Large intestine (tissue), 3 donors: ENCODE measurements around the gene ZBTB49. TPM values are rescaled to one million over a fixed set of nuclear protein-coding genes. Genes with fewer than 3 reads are reported as not detected.

Experiments
- DNase-seq, 2 donors: peaks; one replicate each; pipeline versions ENCODE4 v3.0.0 to v3.0.0-alpha.2; 2013
- H3K27ac ChIP-seq: one replicate; pipeline ENCODE4 v1.5.1; 2013; ENCODE audit warnings: low read length
- H3K27me3 ChIP-seq: 2 replicates; pipeline ENCODE4 v1.6.1; 2013; ENCODE audit warnings: low read length; ENCODE audit not compliant: control insufficient read depth, insufficient read depth
- H3K36me3 ChIP-seq: 2 replicates; pipeline ENCODE4 v1.6.1; 2013; ENCODE audit warnings: low read length; ENCODE audit not compliant: control insufficient read depth, insufficient read depth
- H3K4me1 ChIP-seq: one replicate; pipeline ENCODE4 v1.6.1; 2013; ENCODE audit warnings: low read length; ENCODE audit not compliant: control insufficient read depth, insufficient read depth
- H3K4me3 ChIP-seq: one replicate; pipeline ENCODE4 v1.5.1; 2013; ENCODE audit warnings: low read length
- H3K9me3 ChIP-seq: one replicate; pipeline ENCODE4 v1.6.1; 2013; ENCODE audit warnings: mild to moderate bottlenecking, low read depth, low read length, moderate library complexity; ENCODE audit not compliant: control insufficient read depth
- WGBS: methylation state at CpG from one replicate; pipeline ENCODE4 v1.1.5; 2013; ENCODE audit warnings: low lambda C conversion rate; ENCODE audit not compliant: insufficient coverage; 5-methylcytosine and 5-hydroxymethylcytosine counted together
- polyA plus RNA-seq: library from polyadenylated mRNA; unstranded; fragments of 120-200 nt; gene quantifications from one replicate; pipeline ENCODE4 v1.2.1, GENCODE V29; 2013

Gene ZBTB49
- polyA plus RNA-seq, 1 donor: 5.9 TPM

DNA sequence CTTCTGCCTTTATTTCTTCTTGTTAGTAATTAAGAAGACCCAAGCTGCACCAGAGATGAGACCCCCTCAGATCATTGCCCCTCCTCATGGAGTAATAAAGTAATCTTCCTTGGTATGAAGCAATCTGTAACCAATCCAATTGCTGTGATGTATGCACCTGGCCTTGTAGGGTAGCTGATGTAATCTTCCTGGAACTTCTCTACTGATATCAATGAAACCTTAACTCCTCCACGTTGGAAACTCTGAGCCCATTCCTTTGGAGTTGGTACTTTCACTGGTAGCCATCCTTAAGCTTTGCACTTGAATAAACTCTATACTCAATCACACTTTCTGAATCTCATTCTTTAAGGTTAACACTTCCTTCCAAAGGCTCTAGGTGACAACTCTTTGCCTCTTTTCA is 65.3 kb downstream of the ZBTB49 start:
- no CpG with 5 or more reads among the region's 1 CpG for WGBS
- no peaks in the 10 kb centered on the region for H3K36me3 ChIP-seq
- no peak for DNase-seq
- H3K27ac ChIP-seq: no peak overlapping the region
- no peaks in the 10 kb centered on the region for H3K9me3 ChIP-seq
- no peak overlapping the region for H3K4me3 ChIP-seq
- H3K27me3 ChIP-seq: peaks cover 6% of the 10 kb centered on the region
- H3K4me1 ChIP-seq: no peaks in the 10 kb centered on the region

DNA sequence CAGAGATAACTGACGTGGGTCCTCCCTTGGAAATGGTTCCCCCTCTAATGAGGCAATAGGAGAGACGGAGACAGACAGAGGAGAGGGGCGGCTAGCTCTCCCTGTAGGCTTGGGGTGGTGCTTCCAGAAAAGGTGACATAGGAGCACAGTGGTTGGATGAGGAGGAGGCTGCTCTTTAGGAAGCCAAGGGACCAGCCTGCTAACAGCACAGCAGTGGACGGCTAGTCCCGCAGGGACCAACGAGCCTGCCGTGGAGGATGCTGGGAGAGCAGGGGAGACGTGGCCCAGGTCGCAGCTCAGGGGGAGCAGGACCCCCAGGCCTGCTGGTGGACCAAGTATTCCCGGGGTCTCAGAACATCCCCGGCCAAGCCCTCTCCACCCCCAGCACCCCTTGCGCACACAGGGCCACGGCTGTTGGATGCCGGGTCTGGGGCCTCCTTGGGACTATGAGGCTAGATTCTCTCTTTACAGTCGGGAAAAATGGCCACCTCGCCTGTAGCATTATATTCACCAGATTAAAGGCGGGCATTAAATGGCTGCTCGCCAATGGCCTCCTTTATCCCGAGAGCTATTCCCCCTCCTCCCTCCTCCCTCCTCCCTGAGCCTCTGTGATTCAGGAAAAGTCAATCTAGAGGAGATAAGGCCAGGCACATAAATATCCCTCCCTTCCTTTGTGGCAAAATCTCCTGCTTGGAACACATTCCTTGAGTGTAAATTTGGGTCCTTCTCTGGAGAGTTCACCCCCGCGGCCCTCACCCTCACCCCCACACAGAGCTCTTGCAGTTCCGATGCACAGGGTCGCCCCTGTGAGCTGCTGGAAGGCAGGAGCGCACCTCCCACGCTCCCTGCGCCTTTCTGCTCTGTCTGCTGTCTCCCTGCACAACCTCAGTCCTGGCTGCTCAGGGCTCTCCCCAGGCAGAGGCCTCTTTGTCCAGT is 66.3 kb downstream of the ZBTB49 start:
- Histone ChIP-seq H3K4me1 (no peaks in the 10 kb centered on the region), H3K27me3 (peaks cover 6% of the 10 kb centered on the region), H3K27ac (no peak overlapping the region), H3K9me3 (no peaks in the 10 kb centered on the region), H3K4me3 (no peak overlapping the region), H3K36me3 (no peaks in the 10 kb centered on the region)
- no peak for DNase-seq
- WGBS: no CpG with 5 or more reads among the region's 26 CpGs

DNA sequence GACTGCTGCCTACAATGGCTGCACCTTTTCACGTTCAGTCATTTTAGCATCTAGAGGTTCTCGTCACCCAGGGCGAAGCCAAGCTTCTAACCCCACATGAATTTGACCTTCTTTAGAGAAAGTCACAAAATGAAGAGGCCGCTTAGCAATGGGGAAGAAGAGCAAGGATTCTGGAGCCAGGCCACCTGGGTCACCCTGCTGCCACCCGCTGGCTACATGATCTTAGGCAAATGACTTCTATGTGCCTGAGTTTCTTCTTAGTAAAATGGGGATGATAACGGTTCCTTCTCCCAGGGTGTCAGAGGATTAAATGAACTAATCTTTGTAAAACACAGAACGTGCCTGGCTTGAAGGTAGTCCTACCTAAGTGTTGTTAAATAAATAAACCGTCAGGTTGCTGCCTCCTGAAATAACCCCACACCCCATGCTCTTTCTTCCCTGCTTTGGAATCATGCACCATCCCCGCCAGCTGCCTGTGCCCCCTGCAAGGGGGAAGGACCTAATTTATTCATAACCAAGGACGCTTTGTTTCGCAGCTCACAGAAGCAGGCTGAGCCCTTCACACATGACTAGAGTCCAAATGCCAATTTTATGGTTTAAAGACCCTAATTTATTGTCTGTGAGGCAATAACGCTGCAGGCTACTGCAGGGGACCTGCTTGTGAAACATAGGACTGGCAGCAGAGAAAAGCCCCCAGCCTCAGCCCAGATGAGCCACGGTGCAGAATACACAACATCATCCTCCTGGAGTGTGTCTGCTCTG is 68.2 kb downstream of the ZBTB49 start:
- Histone ChIP-seq H3K36me3 (no peaks in the 10 kb centered on the region), H3K4me1 (no peaks in the 10 kb centered on the region), H3K4me3 (no peak overlapping the region), H3K27me3 (peaks cover 6% of the 10 kb centered on the region), H3K27ac (no peak overlapping the region), H3K9me3 (no peaks in the 10 kb centered on the region)
- 100% methylated on average over 1 of the region's 13 CpGs for WGBS
- DNase-seq: no peak

DNA sequence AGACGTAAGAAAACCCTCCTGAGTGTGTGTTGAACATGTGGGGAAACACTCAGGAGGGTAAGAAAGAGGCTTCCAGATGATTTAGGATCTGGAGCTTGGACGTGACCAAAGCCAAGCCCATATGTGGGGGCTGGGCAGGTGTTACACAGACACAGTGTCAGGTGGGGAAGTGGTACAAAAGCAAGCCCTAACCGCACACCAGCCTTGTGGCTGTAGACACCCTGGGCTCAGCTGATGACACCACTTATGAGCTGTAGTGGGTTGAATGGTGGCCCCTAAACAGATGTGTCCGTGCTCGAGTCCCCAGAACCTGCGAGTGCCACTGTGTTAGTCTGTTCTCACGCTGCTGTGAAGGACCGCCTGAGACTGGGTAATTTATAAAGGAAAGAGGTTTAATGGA is 71.8 kb downstream of the ZBTB49 start:
- 100% methylated on average over 1 of the region's 8 CpGs for WGBS
- no peaks in the 10 kb centered on the region for H3K9me3 ChIP-seq

DNA sequence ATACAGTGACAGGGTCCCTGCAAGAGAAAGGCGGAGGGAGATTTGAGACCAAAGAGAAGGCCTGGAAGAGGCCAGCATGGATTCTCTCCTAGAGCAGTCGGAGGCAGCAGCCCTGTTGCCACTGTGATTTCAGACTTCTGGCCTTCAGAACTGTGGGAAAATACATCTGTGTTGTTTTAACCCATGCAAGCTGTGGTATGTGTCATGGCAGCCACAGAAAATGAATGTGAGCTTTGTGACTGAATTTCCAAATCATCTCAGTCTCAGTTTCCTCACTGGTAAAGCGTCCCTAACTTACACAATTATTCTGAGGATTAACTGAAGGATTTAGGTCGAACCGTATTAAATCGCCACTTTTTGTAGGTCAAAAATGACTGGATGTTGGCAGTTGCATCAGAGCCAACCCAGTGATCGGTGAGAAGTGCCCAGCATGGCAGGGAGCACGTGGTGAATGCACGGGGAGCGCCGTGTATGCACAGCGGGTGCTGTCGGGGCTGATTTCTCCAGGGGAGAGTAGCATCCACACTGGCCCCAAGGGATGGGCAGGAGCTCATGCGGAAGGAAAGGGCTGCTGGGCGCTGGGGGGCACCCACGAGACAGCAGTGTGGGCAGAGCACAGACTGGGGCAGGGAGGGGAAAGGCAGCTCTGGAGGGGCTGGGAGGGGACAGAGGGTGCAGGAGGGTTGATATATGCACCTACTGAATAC is 73.1 kb downstream of the ZBTB49 start:
- Histone ChIP-seq H3K4me3 (no peak overlapping the region), H3K27ac (no peak overlapping the region), H3K36me3 (no peaks in the 10 kb centered on the region), H3K27me3 (peaks cover 4% of the 10 kb centered on the region), H3K4me1 (no peaks in the 10 kb centered on the region), H3K9me3 (no peaks in the 10 kb centered on the region)
- no CpG with 5 or more reads among the region's 16 CpGs for WGBS
- no peak for DNase-seq

More for the DNA sequence above, 71.8 kb downstream of the ZBTB49 start:
- DNase-seq: no peak
- no peak overlapping the region for H3K27ac ChIP-seq
- H3K27me3 ChIP-seq: peaks cover 8% of the 10 kb centered on the region
- no peaks in the 10 kb centered on the region for H3K36me3 ChIP-seq
- H3K4me3 ChIP-seq: no peak overlapping the region
- H3K4me1 ChIP-seq: no peaks in the 10 kb centered on the region

DNA sequence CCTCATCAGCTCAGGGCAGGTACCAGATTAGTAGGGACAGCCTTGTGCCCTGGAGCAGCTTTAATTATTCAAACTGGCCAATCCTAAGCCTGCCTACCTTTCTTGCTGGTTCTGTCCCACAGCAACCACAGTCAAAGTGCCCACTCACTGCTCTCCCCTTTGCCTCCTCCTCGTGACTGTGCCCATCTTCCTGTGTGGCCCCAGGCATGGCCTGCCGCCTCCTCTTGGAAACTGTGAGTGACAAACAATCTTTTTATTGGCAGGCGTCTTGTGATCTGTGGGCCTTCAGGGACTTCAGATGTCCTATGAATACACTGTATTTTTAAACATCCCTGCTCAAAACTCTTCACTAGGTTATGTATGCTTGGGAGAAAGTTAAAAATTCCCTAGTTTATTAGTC is 74.0 kb downstream of the ZBTB49 start:
- H3K27me3 ChIP-seq: peaks cover 2% of the 10 kb centered on the region
- no peaks in the 10 kb centered on the region for H3K36me3 ChIP-seq
- WGBS: 80% methylated on average over 1 of the region's 3 CpGs
- H3K27ac ChIP-seq: no peak overlapping the region
- H3K4me3 ChIP-seq: no peak overlapping the region
- no peak for DNase-seq
- H3K9me3 ChIP-seq: no peaks in the 10 kb centered on the region
- no peaks in the 10 kb centered on the region for H3K4me1 ChIP-seq

DNA sequence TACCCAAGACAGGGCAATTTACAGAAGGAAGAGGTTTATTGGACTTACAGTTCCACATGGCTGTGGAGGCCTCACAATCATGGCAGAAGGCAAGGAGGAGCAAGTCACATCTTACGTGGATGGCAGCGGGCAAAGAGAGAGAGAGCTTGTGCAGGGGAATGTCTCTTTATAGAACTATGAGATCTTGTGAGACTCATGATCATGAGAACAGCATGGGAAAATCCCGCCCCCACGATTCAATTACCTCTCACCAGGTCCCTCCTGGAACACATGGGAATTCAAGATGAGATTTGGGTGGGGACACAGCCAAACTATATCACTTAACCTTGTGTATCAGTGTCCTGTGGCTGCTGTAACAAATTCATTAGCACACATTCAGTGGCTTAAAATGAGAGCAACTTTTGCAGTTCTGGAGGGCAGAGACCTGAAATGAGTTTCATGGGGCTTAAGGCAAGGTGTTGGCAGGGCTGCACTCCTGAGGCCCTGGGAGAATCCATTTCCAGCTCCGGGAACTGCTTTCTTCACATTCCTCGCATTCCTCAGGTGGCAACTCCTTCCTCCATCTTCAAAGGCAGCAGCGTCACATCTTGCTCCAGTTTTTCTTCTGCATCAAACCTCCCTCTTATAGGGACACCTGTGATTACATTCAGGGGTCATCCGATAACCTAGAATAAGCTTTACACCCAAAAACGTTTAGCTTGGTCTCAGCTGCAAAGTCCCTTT is 74.6 kb downstream of the ZBTB49 start:
- Histone ChIP-seq H3K4me3 (no peak overlapping the region), H3K4me1 (no peaks in the 10 kb centered on the region), H3K27ac (no peak overlapping the region), H3K9me3 (no peaks in the 10 kb centered on the region), H3K27me3 (peaks cover 2% of the 10 kb centered on the region), H3K36me3 (no peaks in the 10 kb centered on the region)
- WGBS: no CpG with 5 or more reads among the region's 9 CpGs
- DNase-seq: no peak

DNA sequence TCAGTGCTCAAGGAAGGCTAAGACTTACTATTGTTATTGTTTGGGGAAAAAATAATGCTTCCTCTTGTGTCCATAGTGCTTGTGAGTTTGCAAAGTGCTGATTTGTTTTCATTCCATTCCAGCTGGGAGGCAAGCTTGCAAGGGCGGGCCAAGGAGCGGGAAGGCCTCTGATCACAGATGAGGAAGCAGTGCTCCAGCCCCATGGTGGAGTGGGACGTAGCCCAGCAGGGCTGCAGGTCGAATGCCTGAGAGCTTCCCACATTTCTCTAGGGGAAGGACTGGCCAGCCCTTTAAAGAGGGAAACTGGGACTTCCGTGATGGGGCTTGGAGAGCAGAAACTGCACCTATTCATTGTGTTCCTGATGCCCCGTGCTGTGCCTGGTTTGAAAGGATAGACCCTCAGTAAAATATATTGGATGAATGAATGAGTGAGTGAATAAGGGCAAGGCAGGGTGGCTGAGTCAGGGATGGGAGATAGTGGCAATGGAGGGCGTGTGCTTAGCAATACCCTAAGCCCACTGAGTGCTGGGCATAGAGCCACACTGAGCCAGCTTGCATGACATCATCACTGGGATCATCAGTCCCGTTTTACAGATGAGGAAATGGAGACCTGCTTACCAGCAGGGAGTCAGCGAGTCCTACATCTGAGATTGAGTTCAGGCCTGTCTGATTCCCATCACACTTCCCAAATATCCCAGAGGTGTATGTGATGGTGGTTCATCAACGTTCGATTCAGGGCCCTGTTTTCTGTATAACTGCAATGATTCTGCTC is 78.9 kb downstream of the ZBTB49 start:
- H3K27ac ChIP-seq: no peak overlapping the region
- no peaks in the 10 kb centered on the region for H3K9me3 ChIP-seq
- H3K36me3 ChIP-seq: no peaks in the 10 kb centered on the region
- DNase-seq: no peak
- H3K4me3 ChIP-seq: no peak overlapping the region
- no CpG with 5 or more reads among the region's 11 CpGs for WGBS
- peaks cover 2% of the 10 kb centered on the region for H3K27me3 ChIP-seq
- H3K4me1 ChIP-seq: no peaks in the 10 kb centered on the region
